GM18511 (cell line): ENCODE results near the gene TTLL8.

Source experiments
- ATAC-seq: cut with Tn5 transposase; IDR thresholded peaks from one replicate; pipeline ENCODE4 v1.9.1; 2021; ENCODE audit warnings: mild to moderate bottlenecking, moderate library complexity; ENCODE audit not compliant: unreplicated experiment

The TTLL8 gene

GRCh38 chr22:50008151-50009040 is 49.7 kb downstream of the TTLL8 start:
- ATAC-seq, result no peak

- ATAC-seq, result no peak
These were observed 51.0 kb downstream of the TTLL8 start for GRCh38 chr22:50007057-50007511.

GRCh38 chr22:50004918-50005317 is 53.2 kb downstream of the TTLL8 start:
- ATAC-seq, result no peak

GRCh38 chr22:50002791-50003190 is 55.3 kb downstream of the TTLL8 start:
- ATAC-seq, result no peak

- ATAC-seq, result no peak
These were observed 56.5 kb downstream of the TTLL8 start for GRCh38 chr22:50001388-50002231.

- ATAC-seq, result no peak
These were observed 57.3 kb downstream of the TTLL8 start for GRCh38 chr22:50000587-50001387.

GRCh38 chr22:49999946-50000586 is 58.0 kb downstream of the TTLL8 start:
- no peak for ATAC-seq

GRCh38 chr22:49999063-49999945 is 58.8 kb downstream of the TTLL8 start:
- ATAC-seq, result no peak

- no peak for ATAC-seq
These were observed 59.4 kb downstream of the TTLL8 start for GRCh38 chr22:49998718-49999062.

- ATAC-seq, result no peak
These were observed 60.0 kb downstream of the TTLL8 start for GRCh38 chr22:49997932-49998717.

- no peak for ATAC-seq
These were observed 60.9 kb downstream of the TTLL8 start for GRCh38 chr22:49997251-49997599.

- ATAC-seq, result no peak
These were observed 61.4 kb downstream of the TTLL8 start for GRCh38 chr22:49996518-49997250.

- ATAC-seq, result no peak
These were observed 62.0 kb downstream of the TTLL8 start for GRCh38 chr22:49996119-49996517.

- ATAC-seq, result no peak
These were observed 62.6 kb downstream of the TTLL8 start for GRCh38 chr22:49995361-49996118.

- no peak for ATAC-seq
These were observed 63.1 kb downstream of the TTLL8 start for GRCh38 chr22:49995041-49995360.

- ATAC-seq, result no peak
These were observed 63.6 kb downstream of the TTLL8 start for GRCh38 chr22:49994361-49995040.
